GM13977 (cell line): ENCODE measurements around the gene SLC30A2.

Experiments
- DNase-seq: peaks from one replicate; pipeline ENCODE4 v3.0.0; 2012; ENCODE audit warnings: low spot score
- CTCF ChIP-seq: IDR thresholded peaks from 2 replicates; pipeline ENCODE4 v1.5.1; 2012; ENCODE audit warnings: mild to moderate bottlenecking, control low read depth; ENCODE audit not compliant: insufficient read depth; ENCODE audit errors: extremely low read depth, missing control alignments
- in situ Hi-C: fragments of 300-500 bp; cut with MboI; formaldehyde crosslinking; loops from one replicate; pipeline ENCODE4 v1.12.0; 2022; ENCODE audit warnings: low sequenced_read_pairs, low pct_unique_long_range_greater_than_20kb, mixed read lengths, inconsistent platforms; ENCODE audit not compliant: unreplicated experiment

The SLC30A2 gene

GRCh38 chr1:26079178-26079563 lies 33.3 kb upstream of the SLC30A2 start:
- in situ Hi-C loops, result no loop called here
- no peak for TF ChIP-seq CTCF
- DNase-seq, result no peak

- no peak for TF ChIP-seq CTCF
- DNase-seq, result no peak
- in situ Hi-C loops, result no loop called here
These were observed 32.6 kb upstream of the SLC30A2 start for GRCh38 chr1:26078286-26079177.

GRCh38 chr1:26077524-26077923 lies 31.6 kb upstream of the SLC30A2 start:
- in situ Hi-C loops, result no loop called here
- no peak for TF ChIP-seq CTCF

GRCh38 chr1:26075421-26076144 lies 29.7 kb upstream of the SLC30A2 start:
- in situ Hi-C loops, result no loop called here
- no peak for DNase-seq
- no peak for TF ChIP-seq CTCF

More at GRCh38 chr1:26077524-26077923, 31.6 kb upstream of the SLC30A2 start:
- DNase-seq, result no peak

- DNase-seq, result no peak
- in situ Hi-C loops, result no loop called here
- TF ChIP-seq CTCF, result no peak
These were observed 26.4 kb upstream of the SLC30A2 start for GRCh38 chr1:26072305-26072704.

GRCh38 chr1:26070963-26071342 lies 25.0 kb upstream of the SLC30A2 start:
- TF ChIP-seq CTCF, result no peak
- in situ Hi-C loops, result no loop called here
- DNase-seq, result no peak
